Endothelial cell of umbilical vein (primary cell): Measurements from ENCODE around the gene EFHD1.

Source experiments
- CTCF ChIP-seq, 2 donors: IDR thresholded peaks; 1 replicate in 1 of 2; 2 replicates in 1 of 2; pipeline ENCODE4 v1.5.1; 2011; ENCODE audit warnings: low read length in 2 of 2, mild to moderate bottlenecking in 2 of 2, moderate library complexity in 2 of 2, control low read depth in 1 of 2, inconsistent platforms in 1 of 2, low read depth in 1 of 2; ENCODE audit not compliant: insufficient read depth in 1 of 2; ENCODE audit errors: extremely low read depth in 1 of 2
- JUN ChIP-seq: IDR thresholded peaks from 2 replicates; pipeline ENCODE4 v1.6.1; 2011; ENCODE audit warnings: borderline replicate concordance, low read depth; ENCODE audit not compliant: insufficient read length, insufficient read depth
- POLR2A ChIP-seq: IDR thresholded peaks from 2 replicates; pipeline ENCODE4 v1.6.1; 2012; ENCODE audit warnings: low read depth, mild to moderate bottlenecking, control low read depth, low read length
- POLR2AphosphoS5 ChIP-seq: IDR thresholded peaks from 2 replicates; pipeline ENCODE4 v1.6.1; 2012; ENCODE audit warnings: low read depth, mild to moderate bottlenecking, control low read depth, low read length, moderate library complexity; ENCODE audit not compliant: insufficient read depth

- TF ChIP-seq CTCF (IDR thresholded peaks at IDR 0.05; ENCODE audit: extremely low read depth in 1 of 2, insufficient read depth in 1 of 2, low read depth in 1 of 2, low read length in 2 of 2) (no peak), POLR2A (no peak), JUN (no peak), POLR2AphosphoS5 (no peak)
These were observed 34.7 kb downstream of the EFHD1 start for GRCh38 chr2:232667989-232668583.
